GM12892 (cell line): ENCODE results near the gene SYTL4.

Source experiments
- DNase-seq: peaks from one replicate; pipeline ENCODE4 v3.0.0; 2011; ENCODE audit not compliant: insufficient read length
- FAIRE-seq: peaks from 2 replicates; lab custom pipeline; 2011; peaks lifted over from hg19 to GRCh38; lab: Jason Lieb, UNC
- POLR2A ChIP-seq: IDR thresholded peaks from 2 replicates; pipeline ENCODE4 v1.6.1; 2011; ENCODE audit warnings: low read depth, low read length, control low read depth
- POLR2AphosphoS5 ChIP-seq: IDR thresholded peaks from 2 replicates; pipeline ENCODE4 v1.6.1; 2011; ENCODE audit warnings: low read depth, low read length, control low read depth
- TAF1 ChIP-seq: IDR thresholded peaks from 2 replicates; pipeline ENCODE4 v1.6.1; 2011; ENCODE audit warnings: low read depth, mild to moderate bottlenecking, control low read depth, low read length, borderline replicate concordance

SYTL4 gene

GRCh38 chrX:100720301-100720700 is 11.6 kb downstream of the SYTL4 start:
- no peak for FAIRE-seq
- no peak for DNase-seq
- TF ChIP-seq POLR2A (no peak), TAF1 (no peak), POLR2AphosphoS5 (no peak)

- DNase-seq (no peak), FAIRE-seq (no peak)
- no peak for TF ChIP-seq POLR2AphosphoS5
- no peak for TF ChIP-seq TAF1
- TF ChIP-seq POLR2A: no peak
Observed at GRCh38 chrX:100719139-100719538, 12.8 kb downstream of the SYTL4 start.

DNA sequence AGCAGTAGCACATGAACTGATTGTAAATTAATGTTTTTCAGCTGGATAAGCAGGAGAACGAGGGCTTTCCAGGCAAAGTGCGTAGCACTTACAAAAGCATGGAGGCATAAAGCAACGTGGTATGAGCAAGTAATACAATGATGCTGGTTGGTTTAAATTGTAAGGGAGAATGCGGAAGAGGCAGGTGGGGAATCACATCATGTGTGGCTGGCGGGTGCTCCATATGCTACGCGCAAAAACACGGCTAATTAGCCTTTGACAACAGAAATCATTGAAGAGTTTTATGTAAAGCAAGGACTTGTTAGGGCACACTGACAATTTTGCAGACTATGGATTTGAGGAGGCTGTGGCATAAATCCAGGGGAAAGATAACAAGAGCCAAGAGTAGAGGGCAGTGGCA is 14.6 kb downstream of the SYTL4 start:
- TF ChIP-seq POLR2A: no peak
- no peak for TF ChIP-seq POLR2AphosphoS5
- TF ChIP-seq TAF1: no peak
- DNase-seq: no peak
- no peak for FAIRE-seq

GRCh38 chrX:100710816-100711215 is 21.1 kb downstream of the SYTL4 start:
- TF ChIP-seq POLR2A (no peak), POLR2AphosphoS5 (no peak), TAF1 (no peak)
- FAIRE-seq: no peak
- no peak for DNase-seq

- no peak for TF ChIP-seq POLR2AphosphoS5
- TF ChIP-seq TAF1: no peak
- TF ChIP-seq POLR2A: no peak
- DNase-seq: no peak
- FAIRE-seq: peak; percentile 5
Observed at GRCh38 chrX:100704581-100705203, 27.2 kb downstream of the SYTL4 start.

DNA sequence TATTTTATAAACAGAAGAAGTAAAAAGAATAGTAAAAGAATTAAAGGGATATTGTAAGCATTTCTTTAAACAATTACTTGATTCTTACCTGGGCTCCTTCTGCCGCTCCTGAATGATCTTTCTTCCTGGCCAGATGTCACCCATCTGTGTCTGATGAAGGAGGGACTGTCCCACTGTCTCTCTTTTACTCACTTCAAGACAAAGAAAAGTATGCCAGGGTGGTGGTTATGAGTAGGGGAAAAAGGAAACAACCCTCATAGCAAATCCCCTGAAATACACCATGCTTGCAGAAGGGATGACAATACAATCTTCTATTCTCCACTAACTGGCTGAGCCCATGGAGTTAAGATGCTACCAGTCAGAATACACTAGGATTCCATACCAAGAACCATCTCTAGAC is 31.1 kb downstream of the SYTL4 start:
- DNase-seq: no peak
- peak; percentile 9 for FAIRE-seq
- TF ChIP-seq POLR2A (no peak), POLR2AphosphoS5 (no peak), TAF1 (no peak)

DNA sequence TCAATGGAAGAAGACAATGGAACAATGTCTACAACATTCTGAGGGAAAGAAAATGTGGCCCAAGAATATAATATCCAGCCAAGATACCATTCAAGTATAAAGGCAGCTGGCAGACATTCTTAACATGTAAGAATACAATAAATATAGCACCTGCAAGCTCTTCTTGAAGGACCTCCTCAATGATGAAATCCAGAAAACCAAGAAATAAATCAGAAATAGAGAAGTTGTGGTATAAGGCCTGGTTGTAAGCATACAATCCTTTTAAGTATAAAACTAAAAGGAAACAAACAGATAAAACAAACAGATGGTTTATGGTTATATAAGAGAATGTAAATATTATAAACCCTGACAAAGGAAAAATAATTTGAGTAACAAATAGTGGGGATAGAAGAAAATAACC is 33.4 kb downstream of the SYTL4 start:
- no peak for FAIRE-seq
- TF ChIP-seq POLR2AphosphoS5 (no peak), POLR2A (no peak), TAF1 (no peak)
- no peak for DNase-seq

- peak; percentile 33 for FAIRE-seq
- no peak for TF ChIP-seq POLR2A
- TF ChIP-seq TAF1: no peak
- DNase-seq: no peak
Observed at GRCh38 chrX:100696699-100697351, 35.1 kb downstream of the SYTL4 start.

GRCh38 chrX:100695991-100696390 is 35.9 kb downstream of the SYTL4 start:
- no peak for TF ChIP-seq POLR2A
- peak; percentile 30 for FAIRE-seq
- no peak for DNase-seq

GRCh38 chrX:100695302-100695701 is 36.6 kb downstream of the SYTL4 start:
- DNase-seq: no peak
- peak; percentile 9 for FAIRE-seq

DNA sequence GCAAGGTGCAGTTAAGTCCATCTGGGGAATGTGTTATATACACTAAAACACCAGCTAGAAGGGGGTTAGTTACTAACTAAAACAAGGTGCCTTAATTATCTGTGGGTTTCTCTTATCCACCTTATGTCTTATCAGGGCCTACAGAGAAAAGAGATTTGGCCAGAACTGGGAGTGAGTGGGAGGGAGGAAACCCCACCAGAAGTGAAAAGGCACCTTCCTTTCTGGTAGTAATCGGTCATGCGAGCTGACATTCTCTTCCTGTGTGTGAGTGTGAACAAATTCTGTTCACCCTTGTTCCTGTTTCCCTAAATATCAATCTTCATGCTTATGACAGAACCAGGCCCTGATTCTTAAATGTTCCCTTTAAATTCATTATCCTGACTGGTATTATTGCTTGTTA is 44.4 kb downstream of the SYTL4 start:
- TF ChIP-seq TAF1: no peak
- no peak for TF ChIP-seq POLR2A
- no peak for TF ChIP-seq POLR2AphosphoS5
- FAIRE-seq (peak; percentile 90), DNase-seq (peak; percentile 14)

More at GRCh38 chrX:100695302-100695701, 36.6 kb downstream of the SYTL4 start:
- TF ChIP-seq POLR2AphosphoS5: no peak
- no peak for TF ChIP-seq TAF1
- TF ChIP-seq POLR2A: no peak

- no peak for TF ChIP-seq POLR2A
- TF ChIP-seq TAF1: no peak
- TF ChIP-seq POLR2AphosphoS5: no peak
- DNase-seq (no peak), FAIRE-seq (no peak)
Observed at GRCh38 chrX:100687128-100687527, 44.8 kb downstream of the SYTL4 start.

DNA sequence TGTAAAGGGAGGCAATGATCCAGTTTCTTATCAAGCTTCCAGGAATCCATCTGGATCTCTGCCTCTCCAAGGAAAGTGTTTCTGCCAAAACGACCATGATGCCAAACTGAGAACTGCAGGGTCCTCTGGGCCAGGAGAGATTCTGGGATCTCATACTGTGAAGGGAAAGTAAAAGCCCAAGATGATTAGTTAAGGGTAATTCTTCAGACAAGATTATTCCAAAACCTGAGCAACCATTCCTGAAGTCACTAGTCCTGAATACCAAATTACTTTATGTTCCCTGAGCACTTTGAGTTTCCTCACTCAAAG is 46.0 kb downstream of the SYTL4 start:
- DNase-seq: no peak
- TF ChIP-seq TAF1 (no peak), POLR2A (no peak), POLR2AphosphoS5 (no peak)
- FAIRE-seq: no peak
